ENCODE data around the gene NETO1.

NETO1 gene, protein sequence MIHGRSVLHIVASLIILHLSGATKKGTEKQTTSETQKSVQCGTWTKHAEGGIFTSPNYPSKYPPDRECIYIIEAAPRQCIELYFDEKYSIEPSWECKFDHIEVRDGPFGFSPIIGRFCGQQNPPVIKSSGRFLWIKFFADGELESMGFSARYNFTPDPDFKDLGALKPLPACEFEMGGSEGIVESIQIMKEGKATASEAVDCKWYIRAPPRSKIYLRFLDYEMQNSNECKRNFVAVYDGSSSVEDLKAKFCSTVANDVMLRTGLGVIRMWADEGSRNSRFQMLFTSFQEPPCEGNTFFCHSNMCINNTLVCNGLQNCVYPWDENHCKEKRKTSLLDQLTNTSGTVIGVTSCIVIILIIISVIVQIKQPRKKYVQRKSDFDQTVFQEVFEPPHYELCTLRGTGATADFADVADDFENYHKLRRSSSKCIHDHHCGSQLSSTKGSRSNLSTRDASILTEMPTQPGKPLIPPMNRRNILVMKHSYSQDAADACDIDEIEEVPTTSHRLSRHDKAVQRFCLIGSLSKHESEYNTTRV

DNA sequence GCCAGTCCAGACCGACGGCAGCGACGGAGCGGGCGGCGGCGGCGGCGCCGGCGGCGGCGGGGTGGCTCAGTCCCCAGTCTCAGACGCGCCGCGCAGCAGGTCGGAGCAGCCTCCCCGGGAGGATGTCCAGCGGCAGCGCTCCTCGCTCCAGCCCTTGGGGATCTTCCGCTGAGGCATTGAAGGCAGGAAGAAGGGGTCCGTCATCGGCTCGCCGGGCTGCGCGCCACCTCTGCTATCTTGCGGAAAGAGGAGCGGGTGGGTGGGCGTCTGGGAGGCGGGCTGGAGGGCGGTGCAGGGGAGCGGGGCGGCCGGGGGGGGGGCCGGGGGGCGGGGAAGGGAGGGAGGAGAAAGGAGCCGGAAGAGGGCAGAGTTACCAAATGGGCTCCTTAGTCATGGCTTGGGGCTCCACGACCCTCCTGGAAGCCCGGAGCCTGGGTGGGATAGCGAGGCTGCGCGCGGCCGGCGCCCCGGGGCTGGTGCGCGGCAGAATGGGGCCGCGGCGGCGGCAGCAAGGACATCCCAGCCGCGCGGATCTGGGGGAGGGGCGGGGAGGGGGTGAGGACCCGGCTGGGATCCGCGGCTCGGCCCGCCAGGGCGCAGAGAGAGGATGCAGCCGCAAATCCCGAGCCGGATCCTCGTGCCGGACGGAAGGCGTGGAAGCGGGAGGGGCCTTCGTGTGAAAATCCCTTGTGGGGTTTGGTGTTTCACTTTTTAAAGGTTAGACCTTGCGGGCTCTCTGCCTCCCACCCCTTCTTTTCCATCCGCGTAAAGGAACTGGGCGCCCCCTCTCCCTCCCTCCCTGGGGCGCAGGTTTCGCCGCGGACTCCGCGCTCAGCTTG is at the start of gene NETO1:
TSS of gene NETO1 (minus strand) at position 242 of the 839 bp plus-strand sequence. CDS start 696 bp downstream, outside the sequence.
- DNase-seq (ENCODE audit: low read depth): peak; percentile 57

- no peak for DNase-seq (ENCODE audit: low read depth)
Measured at GRCh38 chr18:72910045-72910444, 42.3 kb upstream of the NETO1 start.

DNA sequence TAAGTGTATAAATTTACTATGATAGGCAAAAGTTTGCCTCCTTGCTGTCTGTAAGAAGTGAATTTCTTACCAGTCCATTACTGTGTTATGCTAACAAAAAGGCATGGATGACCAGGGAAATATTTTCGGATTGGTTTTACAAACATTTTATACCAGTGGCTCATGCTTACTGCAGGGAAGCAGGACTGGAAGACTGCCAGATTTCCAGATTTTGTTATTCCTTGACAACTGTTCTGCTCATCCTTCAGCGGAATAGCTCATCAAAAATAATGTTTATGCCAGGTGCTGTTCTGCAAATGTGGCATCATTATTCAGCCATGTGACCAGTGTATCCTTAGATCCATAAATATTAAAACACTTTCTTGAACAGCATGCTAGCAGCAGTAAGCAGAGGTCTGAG is 40.4 kb upstream of the NETO1 start:
- DNase-seq (ENCODE audit: low read depth): no peak

- DNase-seq (ENCODE audit: low read depth): no peak
Measured at GRCh38 chr18:72903033-72903432, 35.2 kb upstream of the NETO1 start.

- no peak for DNase-seq (ENCODE audit: low read depth)
Measured at GRCh38 chr18:72899338-72899737, 31.6 kb upstream of the NETO1 start.

DNA sequence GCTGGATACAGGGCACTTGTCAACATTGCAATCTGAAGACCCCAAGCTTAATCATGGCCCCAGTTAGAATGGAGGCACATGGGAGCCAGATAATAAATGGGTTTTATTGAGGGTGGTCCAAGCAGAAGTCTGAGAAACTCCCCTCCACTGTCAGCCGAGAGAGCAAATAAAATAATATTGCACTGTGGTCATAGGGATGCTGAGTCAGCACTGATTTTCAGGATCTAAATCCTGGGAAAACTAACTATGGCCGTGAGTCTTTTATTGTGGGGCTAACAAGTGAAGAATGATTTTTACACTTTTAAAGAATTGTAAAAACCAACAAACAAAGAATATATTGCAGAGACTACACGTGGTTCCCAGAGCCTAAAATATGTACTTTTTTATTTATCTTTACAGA is 31.1 kb upstream of the NETO1 start:
- DNase-seq (ENCODE audit: low read depth): no peak

DNA sequence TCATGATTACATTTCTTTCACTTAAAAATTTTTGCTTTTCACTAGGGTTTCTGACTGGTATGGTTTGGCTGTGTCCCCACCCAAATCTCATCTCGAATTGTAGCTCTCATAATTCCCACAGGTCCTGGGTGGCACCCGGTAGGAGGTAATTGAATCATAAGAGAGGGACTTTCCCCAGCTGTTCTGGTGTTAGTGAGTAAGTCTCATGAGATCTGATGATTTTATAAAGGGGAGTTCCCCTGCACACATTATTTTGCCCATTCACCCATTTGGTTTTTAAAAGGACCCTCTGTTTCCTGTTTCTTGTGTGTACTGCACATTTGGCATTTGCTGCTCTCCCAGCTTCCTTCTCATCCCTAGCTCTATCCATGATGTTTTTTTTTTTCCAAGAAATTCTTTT is 27.8 kb upstream of the NETO1 start:
- DNase-seq (ENCODE audit: low read depth): no peak

- DNase-seq (ENCODE audit: low read depth): no peak
Measured at GRCh38 chr18:72878561-72878960, 10.8 kb upstream of the NETO1 start.

GRCh38 chr18:72878143-72878542 is 10.4 kb upstream of the NETO1 start:
- no peak for DNase-seq (ENCODE audit: low read depth)

- peak; percentile 90 for DNase-seq (ENCODE audit: low read depth)
Measured at GRCh38 chr18:72871091-72871490, 3.3 kb upstream of the NETO1 start.

DNA sequence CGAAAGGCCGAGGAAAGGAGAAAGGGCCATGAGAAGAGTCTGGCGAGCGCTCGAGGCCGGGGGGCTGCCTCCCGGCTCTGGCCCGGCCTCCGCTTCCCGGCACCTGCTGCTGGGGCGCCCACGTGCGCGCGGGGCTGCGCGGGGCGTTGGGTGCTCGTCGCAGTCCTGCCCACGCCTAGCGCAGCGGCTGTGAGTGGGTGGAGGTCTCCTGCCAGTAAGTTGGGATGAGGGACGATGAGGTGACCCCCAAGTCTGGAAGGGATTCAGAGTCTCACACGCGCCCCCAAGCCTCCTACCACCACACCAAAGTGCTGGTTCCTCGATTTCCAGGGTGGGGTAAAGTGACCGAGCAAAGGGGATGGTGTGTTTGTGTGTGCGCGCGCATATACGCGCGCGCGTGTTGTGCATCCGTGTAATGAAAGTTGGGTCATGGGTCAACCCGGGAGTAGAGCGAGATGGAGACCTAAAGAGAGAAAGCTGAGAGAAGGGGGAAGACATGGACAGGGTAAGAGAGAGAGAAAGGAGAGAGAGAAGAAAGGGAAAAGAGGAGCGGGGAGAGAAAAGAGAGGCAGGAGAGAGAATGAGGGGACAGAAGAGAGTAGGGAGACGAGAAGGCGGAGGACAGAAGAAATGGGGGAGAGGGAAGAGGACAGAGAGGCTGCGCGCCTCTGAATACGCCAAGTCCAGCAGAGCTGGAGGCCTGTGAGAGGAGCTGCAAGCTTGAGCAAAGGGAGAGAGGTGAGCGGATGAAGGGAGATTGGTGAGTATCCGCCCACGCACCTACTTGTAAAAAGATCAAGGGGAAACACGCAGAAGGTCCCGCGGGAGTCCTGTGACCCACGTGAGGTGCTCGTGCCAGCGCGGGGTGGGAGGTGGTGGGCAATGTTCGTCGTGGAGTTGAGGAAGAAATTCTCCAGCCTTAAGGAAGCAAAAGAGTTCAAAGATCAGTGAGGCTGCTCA is 1.7 kb upstream of the NETO1 start:
- peak; percentile 24 for DNase-seq (ENCODE audit: low read depth)

DNA sequence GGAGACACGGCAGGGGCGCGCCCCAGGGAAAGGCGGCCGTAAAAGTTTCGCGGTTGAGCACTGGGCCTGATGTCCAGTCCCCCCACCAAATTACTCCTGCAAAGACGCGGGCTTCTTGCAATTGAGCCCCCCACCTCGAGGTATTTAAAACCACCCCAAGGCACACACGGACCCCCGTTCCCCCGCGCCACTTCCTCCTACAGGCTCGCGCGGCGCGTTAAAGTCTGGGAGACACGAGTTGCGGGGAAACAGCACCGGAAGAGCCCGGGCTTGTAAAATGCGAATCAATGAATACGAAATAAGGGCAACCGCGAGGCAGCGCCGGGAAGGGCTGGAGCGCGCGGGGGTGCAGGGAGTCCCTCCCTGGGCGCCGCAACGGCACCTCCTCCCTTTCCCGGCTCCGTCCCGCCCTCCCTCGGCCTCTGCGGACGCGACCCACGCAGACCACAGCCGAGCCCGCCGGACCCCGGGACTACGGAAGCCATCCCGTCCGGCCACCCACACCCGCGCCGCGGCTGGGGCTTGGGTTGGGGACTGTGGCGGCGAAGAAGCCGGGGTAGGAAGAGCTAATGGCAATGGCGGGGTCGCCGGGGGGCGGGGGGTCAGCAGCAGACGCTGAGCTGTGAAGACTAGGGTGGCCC is 918 bp upstream of the NETO1 start:
- peak; percentile 22 for DNase-seq (ENCODE audit: low read depth)

DNA sequence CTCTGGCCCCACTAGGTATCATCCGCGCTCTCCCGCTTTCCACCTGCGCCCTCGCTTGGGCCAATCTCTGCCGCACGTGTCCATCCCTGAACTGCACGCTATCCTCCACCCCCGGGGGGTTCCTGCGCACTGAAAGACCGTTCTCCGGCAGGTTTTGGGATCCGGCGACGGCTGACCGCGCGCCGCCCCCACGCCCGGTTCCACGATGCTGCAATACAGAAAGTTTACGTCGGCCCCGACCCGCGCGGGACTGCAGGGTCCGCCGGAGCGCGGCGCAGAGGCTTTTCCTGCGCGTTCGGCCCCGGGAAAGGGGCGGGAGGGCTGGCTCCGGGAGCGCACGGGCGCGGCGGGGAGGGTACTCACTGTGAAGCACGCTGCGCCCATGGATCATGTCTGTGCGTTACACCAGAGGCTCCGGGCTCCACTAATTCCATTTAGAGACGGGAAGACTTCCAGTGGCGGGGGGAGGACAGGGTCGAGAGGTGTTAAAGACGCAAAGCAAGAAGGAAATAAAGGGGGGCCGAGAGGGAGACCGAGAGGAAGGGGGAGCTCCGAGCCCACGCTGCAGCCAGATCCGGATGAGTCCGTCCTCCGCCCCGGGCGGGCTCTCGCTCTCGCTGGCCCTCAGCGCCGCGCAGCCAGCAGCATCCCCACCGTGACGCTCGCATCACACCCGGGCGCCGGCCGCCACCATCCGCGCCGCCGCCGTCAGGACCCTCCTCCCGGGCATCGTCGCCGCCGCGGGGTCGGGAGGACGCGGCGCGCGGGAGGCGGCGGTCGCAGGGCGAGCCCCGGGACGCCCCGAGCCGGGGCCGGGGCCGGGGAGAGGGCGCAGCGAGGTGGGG is 664 bp downstream of the NETO1 start:
- DNase-seq (ENCODE audit: low read depth): peak; percentile 13

- no peak for DNase-seq (ENCODE audit: low read depth)
Measured at GRCh38 chr18:72866442-72866900, 1.3 kb downstream of the NETO1 start.

DNA sequence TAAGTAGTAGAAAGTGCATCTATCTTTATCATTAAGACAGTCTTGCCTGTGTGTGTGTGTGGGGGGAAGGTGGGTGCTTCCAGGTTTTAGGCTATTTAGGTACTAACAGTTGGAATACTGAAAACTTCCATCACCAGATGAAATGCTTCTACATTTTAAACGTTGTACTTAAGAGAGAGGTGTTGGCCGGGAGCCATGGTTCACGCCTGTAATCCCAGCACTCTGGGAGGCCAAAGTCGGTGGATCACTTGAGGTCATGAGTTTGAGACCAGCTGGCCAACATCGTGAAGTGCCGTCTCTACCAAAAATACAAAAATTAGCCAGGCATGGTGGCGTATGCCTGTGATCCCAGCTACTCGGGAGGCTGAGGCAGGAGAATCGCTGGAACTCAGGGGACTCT is 4.0 kb downstream of the NETO1 start:
- DNase-seq (ENCODE audit: low read depth): no peak

DNA sequence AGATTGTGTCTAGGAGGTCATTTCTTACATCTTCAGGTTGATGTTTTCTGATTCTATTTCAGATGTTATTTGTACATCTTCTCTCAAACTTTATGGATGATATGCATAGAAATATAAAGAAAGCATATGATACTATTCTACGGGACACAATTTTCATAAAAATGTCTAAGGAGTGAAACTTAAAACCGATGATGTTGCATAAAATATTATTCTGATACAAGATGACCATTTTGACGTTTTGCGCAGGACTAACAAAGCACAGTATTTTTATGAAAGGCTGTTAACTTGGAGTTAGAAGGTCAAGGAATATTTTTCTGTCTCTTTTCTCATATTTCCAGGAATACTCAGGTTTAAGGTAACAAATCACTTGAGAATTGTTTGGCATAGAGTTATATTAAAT is 8.7 kb downstream of the NETO1 start:
- no peak for DNase-seq (ENCODE audit: low read depth)

- DNase-seq (ENCODE audit: low read depth): no peak
Measured at GRCh38 chr18:72849671-72850070, 18.1 kb downstream of the NETO1 start.

DNA sequence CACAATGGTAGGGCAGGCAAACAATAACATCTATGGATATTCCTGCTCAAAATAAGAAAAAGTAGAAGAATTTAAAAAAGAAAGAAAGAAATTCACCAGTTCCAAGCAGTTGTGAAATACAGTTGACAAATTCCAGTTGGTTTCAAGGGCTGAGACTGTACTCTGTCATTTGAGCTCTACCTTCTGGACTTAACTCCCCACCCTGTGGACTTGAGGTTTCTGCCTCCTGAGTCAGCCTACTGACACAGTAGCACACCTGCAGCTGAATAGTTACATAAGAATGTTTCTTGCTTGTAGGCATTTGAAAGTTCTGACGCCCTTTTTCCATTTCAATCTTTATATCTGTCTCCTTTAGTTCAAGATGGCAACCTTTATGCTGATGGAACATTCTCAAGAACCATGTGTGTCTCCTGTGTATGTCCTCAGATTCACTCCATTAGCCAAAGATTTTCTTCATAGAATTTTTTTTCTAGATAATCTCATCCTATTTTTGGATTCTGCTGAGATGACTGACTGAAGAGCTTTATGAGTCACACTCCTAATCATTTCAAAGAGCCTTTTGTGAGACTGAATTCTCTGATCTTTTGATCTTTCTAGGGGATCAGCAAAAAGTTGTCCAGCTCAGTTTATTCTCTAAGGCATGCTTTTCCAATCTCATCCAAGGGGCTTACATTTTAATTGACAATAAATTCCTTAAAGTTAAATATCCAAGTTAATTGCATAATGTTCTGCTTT is 19.1 kb downstream of the NETO1 start:
- DNase-seq (ENCODE audit: low read depth): no peak

- no peak for DNase-seq (ENCODE audit: low read depth)
Measured at GRCh38 chr18:72847771-72848170, 20.0 kb downstream of the NETO1 start.
